HCT116 (cell line): ENCODE results near the gene DDX20. TPM values are rescaled to one million over a fixed set of nuclear protein-coding genes. Genes with fewer than 3 reads are reported as not detected.
A peak's percentile ranks its signal among the peaks of the same experiment; 100 is the strongest.

Experiments
- ATAC-seq: fragments of 200-7000 bp; cut with Tn5 transposase; 2 replicates; pipeline ENCODE4 v1.9.1; 2020; ENCODE audit warnings: mild to moderate bottlenecking, moderate library complexity
- BruUV-seq: library from RNA; stranded (reverse); fragments of 400-500 nt; replicated peaks from 2 replicates; lab custom pipeline; 2021; lab: Mats Ljungman, UMichigan
- CTCF ChIA-PET: fragments of 300-600 bp; sonication (Branson Sonifier 250); formaldehyde crosslinking; loops from one replicate; lab custom pipeline; 2021; ENCODE audit warnings: antibody characterized with exemption; lab: Charles Lee
- POLR2A ChIA-PET: fragments of 300-600, 350-600 bp; sonication (Branson Sonifier 250); formaldehyde crosslinking; loops from one replicate; lab custom pipeline; 2021; ENCODE audit warnings: antibody characterized with exemption; lab: Charles Lee
- RAD21 ChIA-PET, 2 experiments: fragments of 300-600 bp; sonication (Branson Sonifier 250); formaldehyde crosslinking; loops; one replicate each; lab custom pipeline; 2023; ENCODE audit warnings: low total read pairs in 2 of 2; ENCODE audit not compliant: uncharacterized antibody in 2 of 2, unreplicated experiment in 2 of 2, low non-redundant PET in 1 of 2; lab: Charles Lee
- DNase-seq: peaks from one replicate; pipeline ENCODE4 v3.0.0-alpha.2; 2010; ENCODE audit warnings: low read depth, low spot score
- H2AFZ ChIP-seq: fragments of 200-600 bp; shearing (Covaris generic), sonication (generic); 2 replicates; pipeline ENCODE4 v1.6.1; 2017; ENCODE audit warnings: low read depth, mixed run types, mixed read lengths, antibody characterized with exemption, low read length; ENCODE audit not compliant: poor library complexity, severe bottlenecking
- H3K27ac ChIP-seq: 2 replicates; pipeline ENCODE4 v1.5.1; 2012; ENCODE audit warnings: low read depth, low read length
- H3K27me3 ChIP-seq: fragments of 200-600 bp; sonication (generic); 2 replicates; pipeline ENCODE4 v1.6.1; 2016; ENCODE audit warnings: mixed run types, low read length, mixed read lengths; ENCODE audit not compliant: insufficient read depth
- H3K36me3 ChIP-seq, 2 experiments: fragments of 200-500 bp in 1 of 2; fragments of 200-600 bp in 1 of 2; sonication (Bioruptor generic) in 1 of 2; sonication (generic) in 1 of 2; 2 replicates each; pipeline versions ENCODE4 v1.5.1 to v1.6.1; 2014 to 2016; ENCODE audit warnings: low read length in 2 of 2, inconsistent platforms in 1 of 2, mixed read lengths in 1 of 2, mixed run types in 1 of 2; ENCODE audit not compliant: insufficient read depth in 2 of 2, control insufficient read depth in 1 of 2
- H3K4me1 ChIP-seq, 2 experiments: fragments of 200-600 bp in 1 of 2; sonication (generic) in 1 of 2; 2 replicates each; pipeline versions ENCODE4 v1.5.1 to v1.6.1; 2012 to 2017; ENCODE audit warnings: low read length in 2 of 2, inconsistent platforms in 1 of 2, mild to moderate bottlenecking in 1 of 2, mixed read lengths in 1 of 2, mixed run types in 1 of 2, moderate library complexity in 1 of 2; ENCODE audit not compliant: insufficient read depth in 2 of 2, control insufficient read depth in 1 of 2
- H3K4me2 ChIP-seq: fragments of 200-600 bp; sonication (generic); 2 replicates; pipeline ENCODE4 v1.6.1; 2017; ENCODE audit warnings: mixed run types, low read length, mixed read lengths
- H3K4me3 ChIP-seq, 2 experiments: fragments of 200-600 bp in 1 of 2; sonication (generic) in 1 of 2; replicated peaks in 1 of 2; 2 replicates each; pipeline ENCODE4 v1.5.1; 2011 to 2016; ENCODE audit warnings: low read length in 2 of 2, control low read depth in 1 of 2, low read depth in 1 of 2, mild to moderate bottlenecking in 1 of 2, mixed read lengths in 1 of 2, mixed run types in 1 of 2
- H3K79me2 ChIP-seq: fragments of 200-600 bp; sonication (generic); 2 replicates; pipeline ENCODE4 v1.6.1; 2017; ENCODE audit warnings: mild to moderate bottlenecking, mixed run types, low read length, moderate library complexity, mixed read lengths; ENCODE audit not compliant: insufficient read depth
- H3K9ac ChIP-seq: fragments of 200-600 bp; sonication (generic); 2 replicates; pipeline ENCODE4 v1.6.1; 2016; ENCODE audit warnings: low read length, mixed read lengths
- H3K9me2 ChIP-seq: fragments of 200-600 bp; sonication (generic), shearing (Covaris generic); 2 replicates; pipeline ENCODE4 v1.6.1; 2017; ENCODE audit warnings: mixed run types, mild to moderate bottlenecking, moderate library complexity; ENCODE audit not compliant: insufficient read depth
- H3K9me3 ChIP-seq, 2 experiments: fragments of 200-500 bp in 1 of 2; fragments of 200-600 bp in 1 of 2; sonication (Bioruptor generic) in 1 of 2; sonication (generic) in 1 of 2; 2 replicates each; pipeline ENCODE4 v1.6.1; 2014 to 2017; ENCODE audit warnings: low read length in 2 of 2, mixed read lengths in 2 of 2, inconsistent platforms in 1 of 2, low read depth in 1 of 2, mild to moderate bottlenecking in 1 of 2, mixed run types in 1 of 2, moderate library complexity in 1 of 2; ENCODE audit not compliant: control insufficient read depth in 1 of 2, insufficient read depth in 1 of 2
- H4K20me1 ChIP-seq: fragments of 200-600 bp; sonication (generic), shearing (Covaris generic); 2 replicates; pipeline ENCODE4 v1.6.1; 2017; ENCODE audit warnings: mixed run types, mild to moderate bottlenecking, moderate library complexity; ENCODE audit not compliant: insufficient read depth
- CTCF ChIP-seq, 3 experiments: fragments of 200-600 bp in 1 of 3; sonication (generic) in 1 of 3; IDR thresholded peaks in 2 of 3; conservative IDR thresholded peaks in 1 of 3; 2 replicates each; pipeline ENCODE4 v1.5.1; 2012 to 2017; ENCODE audit warnings: low read depth in 2 of 3, low read length in 2 of 3, antibody characterized with exemption in 1 of 3, borderline replicate concordance in 1 of 3, control low read depth in 1 of 3, mild to moderate bottlenecking in 1 of 3, mixed read lengths in 1 of 3, mixed run types in 1 of 3, moderate library complexity in 1 of 3; ENCODE audit not compliant: insufficient read depth in 1 of 3
- ELF1 ChIP-seq: IDR thresholded peaks from 2 replicates; pipeline ENCODE4 v1.6.1; 2012; ENCODE audit warnings: low read depth, borderline replicate concordance
- EZH2phosphoT487 ChIP-seq: fragments of 200-600 bp; IDR thresholded peaks from 2 replicates; pipeline ENCODE4 v1.6.1; 2018; ENCODE audit warnings: antibody characterized with exemption, borderline replicate concordance
- RAD21 ChIP-seq: IDR thresholded peaks from 2 replicates; pipeline ENCODE4 v1.6.1; 2012; ENCODE audit warnings: low read depth, mild to moderate bottlenecking
- SIN3A ChIP-seq: IDR thresholded peaks from 2 replicates; pipeline ENCODE4 v1.6.1; 2012; ENCODE audit warnings: low read depth
- SP1 ChIP-seq: IDR thresholded peaks from 2 replicates; pipeline ENCODE4 v1.6.1; 2012; ENCODE audit warnings: low read depth
- SRF ChIP-seq: IDR thresholded peaks from 2 replicates; pipeline ENCODE4 v1.6.1; 2012; ENCODE audit warnings: low read depth
- ZNF274 ChIP-seq: fragments of 200-500 bp; sonication (Bioruptor generic); IDR thresholded peaks from 2 replicates; pipeline ENCODE4 v1.6.1; 2014; ENCODE audit warnings: mild to moderate bottlenecking, low read depth, low read length, inconsistent platforms
- intact Hi-C: fragments of 100-400 bp; cut with micrococcal nuclease; formaldehyde crosslinking; loops from 2 replicates; pipeline ENCODE4 v1.10.0; 2022
- total RNA-seq: library from RNA; stranded (reverse); gene quantifications from one replicate; pipeline ENCODE4 v1.2.1, GENCODE V29; 2021; ENCODE audit not compliant: unreplicated experiment
- TF ChIP-seq, protein P1 (sequence below): IDR thresholded peaks from 2 replicates; pipeline ENCODE4 v1.6.1; 2012
- TF ChIP-seq, protein P2 (sequence below): IDR thresholded peaks from 2 replicates; pipeline ENCODE4 v1.6.1; 2012

Gene DDX20
- total RNA-seq, 1 experiment from 2014 or later: 14.9 TPM

DNA sequence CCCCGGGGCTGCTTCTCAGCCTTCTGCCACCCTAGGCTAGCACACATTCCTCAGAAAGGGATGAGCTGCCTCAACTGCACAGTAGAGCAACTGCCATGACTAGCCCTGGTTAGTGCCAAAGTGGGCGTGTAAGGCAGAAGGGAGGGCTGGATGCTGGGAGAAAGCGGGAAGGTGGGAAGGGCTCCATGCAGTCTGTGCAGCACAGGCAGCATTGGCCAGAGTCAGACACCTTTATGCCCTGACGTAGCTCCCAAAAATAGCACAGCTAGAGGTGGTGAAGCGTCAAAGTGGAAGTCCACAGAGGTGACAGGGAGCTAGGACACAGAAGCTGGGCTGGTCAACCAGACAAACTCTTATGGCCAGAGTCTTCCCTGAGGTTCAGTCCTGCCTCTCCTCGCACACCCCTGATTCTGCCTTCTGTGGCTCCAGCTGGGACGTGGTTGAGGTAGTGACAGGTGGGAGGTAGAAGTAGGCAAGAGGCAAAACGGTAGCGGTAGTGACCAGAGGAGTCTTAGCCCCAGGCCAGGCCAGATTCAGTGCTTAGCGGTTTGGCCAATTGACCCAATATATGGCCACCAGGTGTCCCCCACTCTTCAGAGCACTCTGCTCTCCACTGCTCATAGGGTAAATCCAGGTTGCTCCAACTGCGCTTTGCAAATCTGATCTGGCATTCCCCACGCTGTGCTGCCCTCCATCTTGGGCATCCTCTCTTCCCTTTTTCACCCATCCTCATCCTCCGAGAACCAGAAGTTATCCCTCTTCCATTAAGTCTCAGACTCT lies 45.6 kb downstream of the DDX20 start:
- H4K20me1 ChIP-seq: no peaks in the 10 kb centered on the region
- H3K4me1 ChIP-seq: no peaks in the 10 kb centered on the region
- no peak overlapping the region for H2AFZ ChIP-seq
- no peak overlapping the region for H3K4me2 ChIP-seq
- H3K9me2 ChIP-seq: no peaks in the 10 kb centered on the region
- ChIA-PET POLR2A (no interaction called here), CTCF (no interaction called here), RAD21 (no interaction called here)
- H3K79me2 ChIP-seq: no peaks in the 10 kb centered on the region
- intact Hi-C loops: no loop called here
- DNase-seq: no peak
- H3K27ac ChIP-seq: no peak overlapping the region
- no peak overlapping the region for H3K4me3 ChIP-seq
- ATAC-seq: peak; percentile 53
- peaks cover 10% of the 10 kb centered on the region; the same call in 1 of the 2 replicates for H3K27me3 ChIP-seq
- H3K36me3 ChIP-seq: no peaks in the 10 kb centered on the region
- no peak overlapping the region for H3K9ac ChIP-seq
- BruUV-seq: no TSS peak
- no peaks in the 10 kb centered on the region for H3K9me3 ChIP-seq
- TF ChIP-seq ZNF274: no peak
- peak; percentile 33; the same call in 1 of the 2 replicates for TF ChIP-seq RAD21
- TF ChIP-seq EZH2phosphoT487: no peak
- TF ChIP-seq, protein P1, sequence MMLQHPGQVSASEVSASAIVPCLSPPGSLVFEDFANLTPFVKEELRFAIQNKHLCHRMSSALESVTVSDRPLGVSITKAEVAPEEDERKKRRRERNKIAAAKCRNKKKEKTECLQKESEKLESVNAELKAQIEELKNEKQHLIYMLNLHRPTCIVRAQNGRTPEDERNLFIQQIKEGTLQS: no peak
- no peak for TF ChIP-seq SRF
- no peak for TF ChIP-seq SIN3A
- no peak for TF ChIP-seq SP1
- TF ChIP-seq ELF1: no peak
- TF ChIP-seq, protein P2, sequence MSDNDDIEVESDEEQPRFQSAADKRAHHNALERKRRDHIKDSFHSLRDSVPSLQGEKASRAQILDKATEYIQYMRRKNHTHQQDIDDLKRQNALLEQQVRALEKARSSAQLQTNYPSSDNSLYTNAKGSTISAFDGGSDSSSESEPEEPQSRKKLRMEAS: no peak
- 0 out of 6 replicates have a peak, but pooled peaks of 2 of the 3 experiments have one; percentile 8 to 10 for TF ChIP-seq CTCF (IDR thresholded peaks at IDR 0.05 in 2 of 3, conservative IDR thresholded peaks at IDR 0.05 in 1 of 3; ENCODE audit: borderline replicate concordance in 1 of 3, insufficient read depth in 1 of 3, low read depth in 2 of 3, low read length in 2 of 3)
